ENCODE results near the gene TBC1D8.

GRCh38 chr2:101012054-101012705, 139.0 kb downstream of the TBC1D8 start:
- TF ChIP-seq CSDC2 (CRISPR knock-in tag; IDR thresholded peaks at IDR 0.05) (no peak), ZC3H10 (CRISPR knock-in tag; IDR thresholded peaks at IDR 0.05) (no peak), ZNF565 (CRISPR knock-in tag; conservative IDR thresholded peaks at IDR 0.05; ENCODE audit: low read depth) (no peak), ARNTL (CRISPR knock-in tag; IDR thresholded peaks at IDR 0.05; ENCODE audit: borderline replicate concordance, low read depth) (no peak), RARB (CRISPR knock-in tag; IDR thresholded peaks at IDR 0.05) (no peak), ZFP3 (CRISPR knock-in tag; IDR thresholded peaks at IDR 0.05) (no peak), GLIS3 (CRISPR knock-in tag; IDR thresholded peaks at IDR 0.05) (no peak), PATZ1 (CRISPR knock-in tag; IDR thresholded peaks at IDR 0.05; ENCODE audit: borderline replicate concordance) (no peak)

Data from SK-N-SH treated with all-trans-retinoic acid at 6 μM for 48 hours (cell line).